H1 (cell line): ENCODE results near the gene GLRA1. TPM values are rescaled to one million over a fixed set of nuclear protein-coding genes. Genes with fewer than 3 reads are reported as not detected.

Experiments
- CTCF ChIA-PET: fragments of 300-600 bp; sonication (Branson Sonifier 250); formaldehyde crosslinking; loops from one replicate; lab custom pipeline; 2021; ENCODE audit not compliant: partially characterized antibody; lab: Charles Lee
- POLR2A ChIA-PET: fragments of 300-600 bp; sonication (Branson Sonifier 250); formaldehyde crosslinking; loops from one replicate; lab custom pipeline; 2021; ENCODE audit warnings: inconsistent platforms; ENCODE audit not compliant: partially characterized antibody; lab: Charles Lee
- DNase-seq, 2 experiments: peaks; one replicate each; pipeline versions ENCODE4 v3.0.0 to v3.0.0-alpha.2; 2010 to 2022; ENCODE audit warnings: low spot score in 2 of 2, low read depth in 1 of 2, mixed read lengths in 1 of 2
- FAIRE-seq: peaks from 2 replicates; lab custom pipeline; 2011; peaks lifted over from hg19 to GRCh38; lab: Jason Lieb, UNC
- H2AFZ ChIP-seq: 2 replicates; pipeline ENCODE4 v1.8.1; 2012; ENCODE audit warnings: low read length, inconsistent platforms
- H2AK5ac ChIP-seq: 2 replicates; pipeline ENCODE4 v1.6.1; 2013; ENCODE audit warnings: low read depth, low read length
- H2BK120ac ChIP-seq: replicated peaks from 2 replicates; pipeline ENCODE3; 2013; ENCODE audit warnings: low read depth, low read length, inconsistent platforms
- H2BK12ac ChIP-seq: 2 replicates; pipeline ENCODE4 v1.6.1; 2013; ENCODE audit warnings: low read depth, low read length
- H2BK15ac ChIP-seq: 2 replicates; pipeline ENCODE4 v1.6.1; 2013; ENCODE audit warnings: low read length
- H2BK20ac ChIP-seq: 2 replicates; pipeline ENCODE4 v1.6.1; 2013; ENCODE audit warnings: low read length
- H2BK5ac ChIP-seq: 2 replicates; pipeline ENCODE4 v1.6.1; 2013; ENCODE audit warnings: low read depth, low read length
- H3K14ac ChIP-seq: 2 replicates; pipeline ENCODE4 v1.6.1; 2013; ENCODE audit warnings: inconsistent platforms; ENCODE audit not compliant: insufficient read length
- H3K18ac ChIP-seq: 2 replicates; pipeline ENCODE4 v1.6.1; 2013; ENCODE audit warnings: low read length; ENCODE audit errors: extremely low read depth
- H3K23ac ChIP-seq: 2 replicates; pipeline ENCODE4 v1.6.1; 2013; ENCODE audit warnings: inconsistent platforms; ENCODE audit not compliant: insufficient read length
- H3K23me2 ChIP-seq: 2 replicates; pipeline ENCODE4 v1.6.1; 2013; ENCODE audit warnings: low read depth, low read length
- H3K27ac ChIP-seq: 2 replicates; pipeline ENCODE4 v1.6.1; 2011; ENCODE audit warnings: low read depth, low read length, inconsistent platforms
- H3K27me3 ChIP-seq, 4 experiments: replicated peaks in 1 of 4; 1 replicate in 1 of 4; 2 replicates in 3 of 4; pipeline versions ENCODE4 v1.6.1 to v1.8.1; 2011 to 2013; ENCODE audit warnings: low read length in 3 of 4, mild to moderate bottlenecking in 3 of 4, inconsistent platforms in 2 of 4, mixed read lengths in 2 of 4, moderate library complexity in 1 of 4; ENCODE audit not compliant: control insufficient read depth in 3 of 4, insufficient read depth in 3 of 4; ENCODE audit errors: extremely low read depth in 1 of 4
- H3K36me3 ChIP-seq, 4 experiments: 2 replicates each; pipeline versions ENCODE4 v1.6.1 to v1.8.1; 2011 to 2013; ENCODE audit warnings: mild to moderate bottlenecking in 4 of 4, low read length in 3 of 4, moderate library complexity in 2 of 4, control low read depth in 1 of 4, inconsistent platforms in 1 of 4; ENCODE audit not compliant: insufficient read depth in 4 of 4, control insufficient read depth in 2 of 4
- H3K4ac ChIP-seq: replicated peaks from 2 replicates; pipeline ENCODE3; 2013; ENCODE audit warnings: low read length, low read depth, mixed read lengths, inconsistent platforms; ENCODE audit not compliant: insufficient read length
- H3K4me1 ChIP-seq, 4 experiments: replicated peaks in 1 of 4; 1 replicate in 1 of 4; 2 replicates in 3 of 4; pipeline versions ENCODE4 v1.6.1 to v1.8.1; 2011 to 2013; ENCODE audit warnings: low read length in 3 of 4, inconsistent platforms in 2 of 4, mixed read lengths in 1 of 4; ENCODE audit not compliant: insufficient read depth in 4 of 4, control insufficient read depth in 3 of 4
- H3K4me2 ChIP-seq, 2 experiments: 2 replicates each; pipeline versions ENCODE4 v1.6.1 to v1.8.1; 2011 to 2013; ENCODE audit warnings: low read depth in 2 of 2, low read length in 2 of 2, control low read depth in 1 of 2, inconsistent platforms in 1 of 2, mild to moderate bottlenecking in 1 of 2; ENCODE audit not compliant: insufficient read depth in 1 of 2
- H3K4me3 ChIP-seq, 4 experiments: fragments of 200-600, 300-600 bp in 1 of 4; sonication (generic), shearing (Covaris generic), sonication (Bioruptor Twin) in 1 of 4; 2 replicates each; pipeline versions ENCODE4 v1.5.1 to v1.8.1; 2011 to 2016; ENCODE audit warnings: low read length in 4 of 4, low read depth in 3 of 4, control low read depth in 2 of 4, inconsistent platforms in 2 of 4, mild to moderate bottlenecking in 2 of 4, mixed read lengths in 1 of 4, moderate library complexity in 1 of 4; ENCODE audit not compliant: insufficient read depth in 2 of 4; ENCODE audit errors: extremely low read depth in 1 of 4
- H3K56ac ChIP-seq: replicated peaks from 2 replicates; pipeline ENCODE3; 2013; ENCODE audit warnings: low read depth, mild to moderate bottlenecking, mixed read lengths, low read length, inconsistent platforms; ENCODE audit not compliant: insufficient read length
- H3K79me1 ChIP-seq: 2 replicates; pipeline ENCODE4 v1.6.1; 2013; ENCODE audit warnings: low read depth, low read length, control low read depth
- H3K79me2 ChIP-seq, 2 experiments: 2 replicates each; pipeline versions ENCODE4 v1.6.1 to v1.8.1; 2012 to 2013; ENCODE audit warnings: low read length in 2 of 2, mild to moderate bottlenecking in 2 of 2, inconsistent platforms in 1 of 2; ENCODE audit not compliant: insufficient read depth in 2 of 2, control insufficient read depth in 1 of 2
- H3K9ac ChIP-seq, 4 experiments: replicated peaks in 1 of 4; 1 replicate in 1 of 4; 2 replicates in 3 of 4; pipeline versions ENCODE4 v1.6.1 to v1.8.1; 2011 to 2013; ENCODE audit warnings: low read depth in 3 of 4, low read length in 3 of 4, control low read depth in 2 of 4, mild to moderate bottlenecking in 2 of 4, moderate library complexity in 2 of 4, inconsistent platforms in 1 of 4; ENCODE audit errors: extremely low read depth in 1 of 4
- H3K9me3 ChIP-seq, 2 experiments: 2 replicates each; pipeline versions ENCODE4 v1.6.1 to v1.8.1; 2012 to 2013; ENCODE audit warnings: mild to moderate bottlenecking in 2 of 2, moderate library complexity in 2 of 2, control low read depth in 1 of 2, inconsistent platforms in 1 of 2, low read depth in 1 of 2, low read length in 1 of 2, mixed read lengths in 1 of 2; ENCODE audit not compliant: insufficient read depth in 2 of 2
- H4K20me1 ChIP-seq, 2 experiments: replicated peaks in 1 of 2; 2 replicates each; pipeline versions ENCODE3 to v1.8.1; 2011 to 2013; ENCODE audit warnings: inconsistent platforms in 2 of 2, low read length in 2 of 2, mild to moderate bottlenecking in 1 of 2; ENCODE audit not compliant: insufficient read depth in 2 of 2, control insufficient read depth in 1 of 2
- H4K5ac ChIP-seq: 2 replicates; pipeline ENCODE4 v1.6.1; 2013; ENCODE audit warnings: low read length, low read depth, mixed read lengths, inconsistent platforms; ENCODE audit not compliant: insufficient read length
- H4K8ac ChIP-seq: 2 replicates; pipeline ENCODE4 v1.8.0; 2013; ENCODE audit warnings: mild to moderate bottlenecking, moderate library complexity, low read length, inconsistent platforms; ENCODE audit not compliant: insufficient read depth; ENCODE audit errors: extremely low read depth
- H4K91ac ChIP-seq: replicated peaks from 2 replicates; pipeline ENCODE3; 2013; ENCODE audit warnings: low read length, mixed read lengths, inconsistent platforms; ENCODE audit not compliant: insufficient read length
- BCL11A ChIP-seq, 2 experiments: IDR thresholded peaks; one replicate each; pipeline ENCODE4 v1.6.1; 2011; ENCODE audit warnings: low read depth in 2 of 2, low read length in 2 of 2, mild to moderate bottlenecking in 2 of 2
- CHD1 ChIP-seq: IDR thresholded peaks from 2 replicates; pipeline ENCODE4 v1.6.1; 2012; ENCODE audit warnings: low read depth, low read length, improper control_type of control experiment
- CHD2 ChIP-seq: IDR thresholded peaks from 2 replicates; pipeline ENCODE4 v1.6.1; 2012; ENCODE audit warnings: low read length, improper control_type of control experiment
- JUND ChIP-seq: IDR thresholded peaks from 2 replicates; pipeline ENCODE4 v1.6.1; 2011; ENCODE audit warnings: mild to moderate bottlenecking, improper control_type of control experiment, low read length
- KDM5A ChIP-seq: fragments of 200-600 bp; IDR thresholded peaks from 2 replicates; pipeline ENCODE4 v1.7.1; 2012; ENCODE audit warnings: mild to moderate bottlenecking, low read length, inconsistent platforms, mixed read lengths
- NANOG ChIP-seq: IDR thresholded peaks from 2 replicates; pipeline ENCODE4 v1.6.1; 2011; ENCODE audit warnings: low read length, low read depth, mild to moderate bottlenecking, inconsistent platforms; ENCODE audit not compliant: insufficient read depth, poor library complexity, severe bottlenecking
- PHF8 ChIP-seq: fragments of 200-600 bp; sonication (generic); conservative IDR thresholded peaks from 2 replicates; pipeline ENCODE4 v1.7.1; 2012; ENCODE audit warnings: low read depth, mild to moderate bottlenecking, inconsistent platforms, low read length, moderate library complexity
- POLR2AphosphoS5 ChIP-seq: IDR thresholded peaks from 2 replicates; pipeline ENCODE4 v1.6.1; 2011; ENCODE audit warnings: low read depth, low read length
- POU5F1 ChIP-seq: IDR thresholded peaks from 2 replicates; pipeline ENCODE4 v1.6.1; 2011; ENCODE audit warnings: low read depth, mild to moderate bottlenecking, low read length, moderate library complexity
- RBBP5 ChIP-seq: IDR thresholded peaks from 2 replicates; pipeline ENCODE4 v1.7.1; 2012; ENCODE audit warnings: low read depth, mild to moderate bottlenecking, inconsistent platforms, low read length, moderate library complexity, borderline replicate concordance
- SP1 ChIP-seq: IDR thresholded peaks from 2 replicates; pipeline ENCODE4 v1.6.1; 2011; ENCODE audit warnings: low read depth, low read length
- SP4 ChIP-seq: IDR thresholded peaks from 2 replicates; pipeline ENCODE4 v1.6.1; 2012; ENCODE audit warnings: low read length, inconsistent platforms
- SRF ChIP-seq: IDR thresholded peaks from 2 replicates; pipeline ENCODE4 v1.6.1; 2011; ENCODE audit warnings: mild to moderate bottlenecking, low read depth, low read length, moderate library complexity
- whole genome bisulfite sequencing, 2 experiments: shearing (Covaris generic) in 1 of 2; methylation state at CpG; one replicate each; pipeline versions ENCODE4 v1.1.6 to v1.1.7; 2013 to 2015; ENCODE audit warnings: low lambda C conversion rate in 2 of 2, mixed read lengths in 2 of 2, inconsistent platforms in 1 of 2, low coverage in 1 of 2, missing lambda C conversion rate in 1 of 2; ENCODE audit not compliant: insufficient replicate concordance in 2 of 2, insufficient coverage in 1 of 2, insufficient read length in 1 of 2; ENCODE audit errors: extremely low coverage in 1 of 2, missing lambda C conversion rate in 1 of 2; 5-methylcytosine and 5-hydroxymethylcytosine counted together
- polyA plus RNA-seq, 7 experiments: library from polyadenylated mRNA; depleted of rRNA in 3 of 7; stranded (reverse) in 5 of 7; unstranded in 2 of 7; fragments of >200 nt in 5 of 7; fragments of 200-250 nt in 2 of 7; gene quantifications; 1 replicate in 5 of 7; 2 replicates in 1 of 7; 4 replicates in 1 of 7; pipeline versions ENCODE4 v1.2.1 to v1.2.3, GENCODE V29; 2011 to 2013; ENCODE audit warnings: missing spikeins in 2 of 7, mixed read lengths in 2 of 7
- total RNA-seq: library from RNA; stranded (reverse); fragmentation: NEBNext Ultra II Directional; extraction: Animal tissue kit (Norgen Biotek cat#: 25700); gene quantifications from 2 replicates; pipeline ENCODE4 v1.2.1, GENCODE V29; 2021
- TF ChIP-seq, protein P1 (sequence below), 3 experiments: IDR thresholded peaks; 1 replicate in 2 of 3; 2 replicates in 1 of 3; pipeline versions ENCODE4 v1.5.1 to v1.6.1; 2011; ENCODE audit warnings: low read length in 3 of 3, mild to moderate bottlenecking in 3 of 3, inconsistent platforms in 2 of 3, low read depth in 1 of 3, moderate library complexity in 1 of 3; ENCODE audit not compliant: insufficient read depth in 1 of 3; ENCODE audit errors: control extremely low read depth in 1 of 3

Gene GLRA1
- total and polyA plus RNA-seq, 2 of the 8 experiments (the other 6 are each of a cell fraction or from before 2014, with no cell fraction given), result not detected

DNA sequence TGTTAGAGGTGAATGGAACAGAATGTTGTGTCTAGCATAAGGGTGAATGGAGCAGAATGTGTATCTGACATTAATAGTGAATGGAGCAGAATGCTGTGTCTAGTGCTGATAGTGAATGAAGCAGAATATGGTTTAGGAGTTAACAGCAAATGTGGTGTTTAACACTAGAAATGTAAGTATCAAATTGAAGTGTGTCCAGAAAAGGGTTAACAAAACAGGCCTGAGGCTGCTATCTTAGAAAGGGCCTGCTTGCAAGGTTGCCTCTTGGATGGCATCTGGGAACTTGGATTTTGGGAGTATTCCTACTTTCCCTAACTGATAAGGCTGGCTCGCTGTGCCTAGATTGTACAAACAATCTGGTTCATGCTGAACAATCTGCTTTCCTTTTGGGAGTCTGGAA lies 76.8 kb downstream of the GLRA1 start:
- no peaks in the 10 kb centered on the region for H3K9me3 ChIP-seq
- 89% methylated on average over 1 of the region's 1 CpG; no CpG with 5 or more reads in 1 of the 2 experiments for WGBS, 2 experiments
- no peaks in the 10 kb centered on the region for H3K79me1 ChIP-seq
- no peak overlapping the region for H2BK5ac ChIP-seq
- H3K23ac ChIP-seq, result no peak overlapping the region
- H3K4me2 ChIP-seq, result no peak overlapping the region
- FAIRE-seq, result no peak
- no peak overlapping the region for H2BK120ac ChIP-seq
- no peaks in the 10 kb centered on the region for H3K4me1 ChIP-seq
- no peak overlapping the region for H2AK5ac ChIP-seq
- no peak overlapping the region for H3K18ac ChIP-seq
- ChIA-PET POLR2A (no interaction called here), CTCF (no interaction called here)
- H4K20me1 ChIP-seq, result no peaks in the 10 kb centered on the region
- H3K27ac ChIP-seq, result no peak overlapping the region
- H3K27me3 ChIP-seq, result no peaks in the 10 kb centered on the region; a peak in 1 of 7 replicates
- no peak overlapping the region for H4K5ac ChIP-seq
- no peak overlapping the region for H2BK15ac ChIP-seq
- no peaks in the 10 kb centered on the region for H3K23me2 ChIP-seq
- H2BK20ac ChIP-seq, result no peak overlapping the region
- no peaks in the 10 kb centered on the region for H3K36me3 ChIP-seq
- no peak overlapping the region for H4K91ac ChIP-seq
- no peak overlapping the region for H3K9ac ChIP-seq
- H3K56ac ChIP-seq, result no peak overlapping the region
- H3K14ac ChIP-seq, result no peak overlapping the region
- no peak overlapping the region for H3K4ac ChIP-seq
- DNase-seq, result no peak
- no peak overlapping the region for H2BK12ac ChIP-seq
- no peak overlapping the region for H2AFZ ChIP-seq
- H4K8ac ChIP-seq, result no peak overlapping the region
- no peak overlapping the region for H3K4me3 ChIP-seq
- no peaks in the 10 kb centered on the region for H3K79me2 ChIP-seq
- TF ChIP-seq NANOG (no peak), RBBP5 (no peak), CHD2 (no peak), SP4 (no peak), CHD1 (no peak), PHF8 (no peak), POLR2AphosphoS5 (no peak), KDM5A (no peak), SRF (no peak), BCL11A (IDR thresholded peaks at IDR 0.05; ENCODE audit: low read depth in 2 of 2, low read length in 2 of 2) (no peak), SP1 (no peak), POU5F1 (no peak), JUND (no peak)
- TF ChIP-seq, protein P1, sequence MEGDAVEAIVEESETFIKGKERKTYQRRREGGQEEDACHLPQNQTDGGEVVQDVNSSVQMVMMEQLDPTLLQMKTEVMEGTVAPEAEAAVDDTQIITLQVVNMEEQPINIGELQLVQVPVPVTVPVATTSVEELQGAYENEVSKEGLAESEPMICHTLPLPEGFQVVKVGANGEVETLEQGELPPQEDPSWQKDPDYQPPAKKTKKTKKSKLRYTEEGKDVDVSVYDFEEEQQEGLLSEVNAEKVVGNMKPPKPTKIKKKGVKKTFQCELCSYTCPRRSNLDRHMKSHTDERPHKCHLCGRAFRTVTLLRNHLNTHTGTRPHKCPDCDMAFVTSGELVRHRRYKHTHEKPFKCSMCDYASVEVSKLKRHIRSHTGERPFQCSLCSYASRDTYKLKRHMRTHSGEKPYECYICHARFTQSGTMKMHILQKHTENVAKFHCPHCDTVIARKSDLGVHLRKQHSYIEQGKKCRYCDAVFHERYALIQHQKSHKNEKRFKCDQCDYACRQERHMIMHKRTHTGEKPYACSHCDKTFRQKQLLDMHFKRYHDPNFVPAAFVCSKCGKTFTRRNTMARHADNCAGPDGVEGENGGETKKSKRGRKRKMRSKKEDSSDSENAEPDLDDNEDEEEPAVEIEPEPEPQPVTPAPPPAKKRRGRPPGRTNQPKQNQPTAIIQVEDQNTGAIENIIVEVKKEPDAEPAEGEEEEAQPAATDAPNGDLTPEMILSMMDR (IDR thresholded peaks at IDR 0.05; ENCODE audit: control extremely low read depth in 1 of 3, insufficient read depth in 1 of 3, low read depth in 1 of 3, low read length in 3 of 3), result no peak
